HG03025 (cell line): Measurements from ENCODE around the gene UBE2A.

Experiments used
- ATAC-seq: cut with Tn5 transposase; IDR thresholded peaks from one replicate; pipeline ENCODE4 v1.9.1; 2021; ENCODE audit warnings: mild to moderate bottlenecking, moderate library complexity; ENCODE audit not compliant: unreplicated experiment, low FRiP score

UBE2A gene

DNA sequence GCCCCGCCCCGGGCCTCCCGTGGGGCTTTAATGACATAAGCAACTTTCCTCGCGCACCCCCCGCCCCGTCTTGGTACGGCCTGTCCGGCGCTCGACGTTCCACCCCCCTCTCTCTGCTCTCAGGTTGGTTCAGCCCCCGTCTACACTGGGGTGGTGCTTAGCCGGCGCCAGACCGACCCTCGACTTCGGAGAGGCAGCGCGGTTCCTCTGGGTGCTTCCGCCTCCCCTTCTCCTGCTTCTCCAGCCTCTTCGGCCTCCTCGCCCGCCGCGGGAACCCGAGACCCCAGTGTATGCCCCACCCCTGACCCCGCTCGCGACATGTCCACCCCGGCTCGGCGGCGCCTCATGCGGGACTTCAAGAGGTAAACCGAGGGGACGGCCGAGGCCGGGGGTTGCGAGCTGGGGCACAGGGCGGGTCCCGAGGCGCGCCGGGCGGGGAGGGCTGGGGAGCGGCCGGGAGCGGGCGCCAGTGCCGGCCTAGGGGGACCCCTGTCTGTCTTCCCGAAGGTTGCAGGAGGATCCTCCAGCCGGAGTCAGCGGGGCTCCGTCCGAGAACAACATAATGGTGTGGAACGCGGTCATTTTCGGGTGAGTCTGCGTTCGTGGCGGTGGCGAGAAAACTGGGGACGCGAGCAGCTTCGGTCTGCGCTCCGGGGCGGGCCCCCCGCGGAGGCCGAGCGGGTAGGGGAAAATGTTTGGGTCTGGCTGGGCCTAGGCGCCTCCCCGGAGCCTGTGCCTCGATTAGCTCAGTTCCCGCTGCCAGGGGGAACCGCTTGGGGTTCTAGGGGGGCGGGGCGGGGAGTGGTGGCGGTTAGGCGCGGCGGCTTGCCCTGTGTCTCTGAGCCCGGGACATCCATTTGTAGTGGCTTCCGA, at the start of gene UBE2A:
TSS of gene UBE2A (plus strand) at position 170 of the 873 bp plus-strand sequence. CDS start at position 319, 149 bp downstream.
- ATAC-seq, result peak; percentile 66

- no peak for ATAC-seq
Measured at GRCh38 chrX:119529345-119530276, 44.8 kb upstream of the UBE2A start.

DNA sequence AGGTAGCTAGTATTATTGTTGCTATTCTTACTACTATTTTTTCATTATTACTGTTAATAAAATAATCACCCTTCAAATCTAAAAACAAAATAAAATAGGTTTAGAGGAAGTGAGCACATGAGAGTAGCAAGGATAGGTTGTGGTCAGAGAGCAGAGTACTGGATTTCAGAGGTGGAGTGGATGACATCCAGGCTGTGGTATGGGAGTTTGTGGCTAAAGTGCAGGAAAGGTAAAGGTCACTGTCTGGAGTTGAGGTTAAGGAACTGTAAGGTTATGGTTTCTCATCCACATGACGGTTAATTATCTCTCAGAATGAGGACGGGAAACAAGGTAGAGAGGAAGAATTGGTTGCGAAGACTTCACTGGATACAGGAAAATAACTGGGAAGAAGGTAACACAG, 36.9 kb upstream of the UBE2A start:
- ATAC-seq, result no peak

DNA sequence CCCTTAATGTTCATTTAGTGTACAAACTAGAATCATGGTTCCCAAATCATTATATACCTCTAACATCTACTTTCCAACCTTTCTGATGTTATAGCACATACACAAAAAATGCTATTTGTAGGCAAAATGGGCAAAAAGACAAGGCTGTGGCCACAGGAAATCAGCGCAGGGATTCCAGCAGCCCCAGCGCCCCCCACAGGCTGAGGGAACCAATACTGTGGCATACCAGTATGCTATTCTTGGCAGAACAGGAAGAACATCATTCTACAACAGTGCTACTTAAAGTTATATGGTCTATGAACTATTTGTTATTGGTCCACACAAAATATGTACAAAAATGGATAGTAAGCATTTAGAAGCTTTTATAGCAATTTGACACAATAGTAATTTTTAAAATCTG, 34.5 kb upstream of the UBE2A start:
- ATAC-seq, result no peak

- no peak for ATAC-seq
Measured at GRCh38 chrX:119541188-119541587, 33.2 kb upstream of the UBE2A start.

- ATAC-seq, result no peak
Measured at GRCh38 chrX:119549327-119550016, 24.9 kb upstream of the UBE2A start.

- ATAC-seq, result no peak
Measured at GRCh38 chrX:119552508-119552907, 21.9 kb upstream of the UBE2A start.

GRCh38 chrX:119565107-119565663, 9.2 kb upstream of the UBE2A start, which contains the start of gene STEEP1:
STEEP1 (minus strand) TSS chrX:119565409; CDS start chrX:119565355, 54 bp downstream.
- peak; percentile 75 for ATAC-seq

DNA sequence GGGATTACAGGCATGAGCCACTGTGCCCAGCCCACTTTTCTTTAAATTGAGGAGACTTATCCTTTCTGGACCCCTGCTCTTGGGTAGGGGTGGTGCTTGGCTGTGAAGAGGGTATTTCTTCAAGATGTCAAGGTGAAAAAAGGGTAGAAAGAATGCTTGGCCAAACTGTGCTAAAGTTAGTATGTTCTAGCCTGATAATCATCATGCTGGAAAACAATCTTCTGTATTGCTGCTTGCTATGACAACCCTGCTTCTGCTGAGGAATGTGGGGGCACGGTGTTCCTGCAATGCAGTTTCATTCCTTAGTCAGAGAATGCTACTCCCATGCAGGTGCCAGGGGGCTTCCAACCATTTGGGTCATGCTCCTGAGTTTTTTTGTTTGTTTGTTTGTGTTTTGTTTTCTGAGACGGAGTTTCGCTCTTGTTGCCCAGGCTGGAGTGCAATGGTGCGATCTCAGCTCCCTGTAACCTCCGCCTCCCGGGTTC, 4.0 kb upstream of the UBE2A start:
- no peak for ATAC-seq

GRCh38 chrX:119573222-119573621, 1.1 kb upstream of the UBE2A start:
- ATAC-seq, result no peak

- peak; percentile 61 for ATAC-seq
Measured at GRCh38 chrX:119573840-119574393, 446 bp upstream of the UBE2A start.

DNA sequence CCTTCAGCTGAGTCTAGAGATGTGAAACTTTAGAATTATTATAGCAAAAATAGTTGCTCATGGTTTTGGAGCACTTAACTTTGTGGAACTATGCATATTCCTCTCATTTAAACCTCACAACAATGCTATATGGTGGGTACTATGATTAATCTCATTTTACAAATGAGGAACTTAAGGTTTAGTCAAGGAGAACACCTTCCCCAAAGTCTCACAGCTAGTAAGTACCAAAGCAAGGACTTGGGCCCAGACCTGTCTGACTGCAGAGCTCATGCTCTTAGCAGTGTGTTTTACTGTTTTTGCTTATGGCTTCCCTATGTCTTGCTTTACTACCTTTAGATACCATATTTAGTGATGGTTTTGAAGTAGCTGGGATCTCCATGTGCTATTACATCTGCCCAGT, 5.1 kb downstream of the UBE2A start:
- ATAC-seq, result no peak

DNA sequence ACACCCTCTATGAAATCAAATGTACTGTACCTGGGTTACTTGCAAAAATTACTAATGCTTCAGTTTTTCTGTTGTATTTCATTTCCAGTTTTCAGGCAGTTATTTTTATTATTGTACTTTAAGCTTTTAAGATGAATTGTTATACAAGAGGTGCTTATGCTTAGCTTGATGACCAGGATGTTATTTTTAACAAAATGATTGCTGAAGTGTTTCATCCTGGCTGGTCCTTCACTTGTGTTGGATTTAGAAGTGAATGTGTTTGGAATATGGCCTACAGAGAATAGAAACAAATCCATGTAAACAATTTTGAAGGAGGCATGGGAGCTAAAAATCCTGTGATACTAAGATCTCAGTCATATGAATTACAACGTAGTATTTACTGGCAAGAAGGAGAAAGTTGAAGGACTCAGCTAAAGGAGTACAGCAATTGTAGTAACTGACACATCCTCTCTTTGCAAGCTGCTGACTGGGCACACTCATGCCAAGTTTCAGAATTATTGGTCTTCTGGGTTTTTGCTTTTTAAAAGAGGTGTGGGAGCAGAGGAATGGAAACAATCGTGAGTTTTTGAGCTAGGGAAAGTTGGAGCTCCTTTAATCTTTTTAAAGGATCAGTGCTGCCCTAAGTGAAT, 9.2 kb downstream of the UBE2A start:
- no peak for ATAC-seq

DNA sequence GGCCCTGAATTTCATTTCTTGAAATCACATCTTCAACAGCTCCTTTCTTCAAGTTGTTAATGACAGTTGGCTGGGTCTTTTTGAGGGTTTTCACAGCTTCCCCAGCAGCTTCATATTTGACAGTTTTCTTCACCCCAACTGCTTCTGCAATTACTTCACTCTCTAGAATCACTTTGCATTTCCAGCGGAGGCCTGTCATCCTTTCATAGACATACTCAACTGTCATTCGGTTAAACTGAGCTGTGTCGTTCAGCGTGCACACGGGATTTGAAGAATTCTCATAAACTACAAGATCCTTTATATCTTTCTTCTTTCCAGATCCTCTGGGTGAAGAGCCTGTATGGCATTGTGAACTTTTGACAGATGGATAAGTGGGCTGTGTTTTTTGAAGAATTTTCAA, 15.4 kb downstream of the UBE2A start:
- no peak for ATAC-seq

GRCh38 chrX:119602701-119603255, 28.4 kb downstream of the UBE2A start:
- no peak for ATAC-seq

GRCh38 chrX:119604766-119605463, 30.6 kb downstream of the UBE2A start:
- no peak for ATAC-seq

DNA sequence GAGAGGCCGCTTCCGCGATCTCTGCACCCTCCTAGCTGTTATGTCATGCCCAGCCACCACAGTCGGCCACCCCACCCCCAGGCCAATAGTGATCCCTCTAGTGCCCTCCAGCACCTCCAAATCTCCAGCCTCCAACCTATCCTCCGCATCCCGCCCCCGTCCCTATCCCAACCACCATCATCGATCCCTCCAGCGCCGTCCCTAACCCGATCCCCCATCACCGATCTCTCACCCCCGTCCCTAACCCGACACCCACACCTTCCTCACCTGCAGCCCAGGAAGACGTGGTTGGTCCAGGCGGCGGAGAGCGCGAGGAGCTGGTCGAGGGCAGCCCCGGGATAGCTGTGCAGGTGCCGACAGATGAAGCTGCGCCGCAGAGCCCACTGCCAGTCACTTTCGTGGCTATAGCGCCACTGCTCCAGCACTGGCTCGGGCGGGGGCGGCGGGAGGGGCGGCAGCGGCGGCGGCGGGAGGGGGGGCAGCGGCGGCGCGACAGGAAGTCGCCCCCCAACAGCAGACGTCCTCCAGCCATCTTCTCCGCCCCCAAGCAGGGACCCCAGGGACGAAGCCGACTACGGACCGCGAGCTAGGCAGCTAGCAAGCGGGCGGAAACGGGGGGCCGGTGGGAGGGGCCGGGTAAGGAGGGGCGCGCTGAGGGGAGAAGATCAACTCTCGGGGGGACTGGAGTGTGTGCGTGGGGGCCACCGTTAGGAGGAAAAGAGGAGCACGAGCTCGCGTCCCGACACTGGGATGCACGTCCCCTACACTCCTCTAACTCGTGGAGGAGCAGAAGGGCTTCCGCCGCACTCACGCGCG, 31.3 kb downstream of the UBE2A start:
- ATAC-seq, result peak; percentile 27
